ENCODE results near the gene REPIN1. TPM values are rescaled to one million over a fixed set of nuclear protein-coding genes. Genes with fewer than 3 reads are reported as not detected.

The REPIN1 gene
- 10 to 100 TPM; 58.9 to 79.4 (median 76.5) TPM for total RNA-seq
- 49.7 TPM for total RNA-seq (2013)

DNA sequence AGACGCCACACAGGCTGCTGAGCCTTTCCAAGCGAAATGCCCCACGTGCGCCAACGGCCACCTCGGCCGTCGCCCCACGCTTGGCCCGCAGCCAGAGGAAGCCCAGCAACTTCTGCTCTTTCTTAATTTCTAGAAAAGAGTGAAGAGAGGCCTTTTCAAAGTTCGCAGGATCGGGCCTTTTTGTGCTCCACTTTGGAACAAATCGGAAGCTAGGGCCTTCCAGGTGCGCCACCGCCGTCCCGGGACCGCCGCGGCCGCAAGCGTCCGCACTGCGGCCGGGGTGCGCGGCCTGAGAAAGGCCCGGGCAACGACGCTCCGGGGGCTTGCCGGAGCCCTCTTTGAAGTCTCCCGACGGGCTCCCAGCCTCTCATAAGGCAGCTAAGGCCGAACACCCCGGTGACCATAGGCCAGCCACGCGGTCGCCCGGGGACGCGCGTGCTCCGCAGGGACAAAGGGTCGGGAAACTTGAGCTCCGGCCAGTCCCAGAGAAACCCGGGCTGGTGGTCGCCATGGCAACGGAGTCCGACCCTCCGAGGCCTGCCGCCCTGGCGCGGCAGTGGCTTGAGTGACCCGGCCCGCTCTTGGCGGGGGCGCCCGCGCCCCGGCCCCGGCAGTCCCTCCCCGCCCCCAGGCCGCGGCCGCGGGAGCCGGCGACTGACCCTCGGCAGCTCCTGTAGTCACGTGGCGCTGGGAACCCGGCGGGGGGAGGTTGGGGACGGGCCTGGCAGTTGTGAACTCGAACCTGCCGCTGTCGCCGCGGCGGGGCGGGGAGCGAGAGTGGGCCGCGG, at the start of gene REPIN1:
TSS of gene REPIN1 (plus strand) at position 727 of the 788 bp plus-strand sequence. CDS start 890 bp downstream, outside the sequence.
- TF ChIP-seq, protein P1, sequence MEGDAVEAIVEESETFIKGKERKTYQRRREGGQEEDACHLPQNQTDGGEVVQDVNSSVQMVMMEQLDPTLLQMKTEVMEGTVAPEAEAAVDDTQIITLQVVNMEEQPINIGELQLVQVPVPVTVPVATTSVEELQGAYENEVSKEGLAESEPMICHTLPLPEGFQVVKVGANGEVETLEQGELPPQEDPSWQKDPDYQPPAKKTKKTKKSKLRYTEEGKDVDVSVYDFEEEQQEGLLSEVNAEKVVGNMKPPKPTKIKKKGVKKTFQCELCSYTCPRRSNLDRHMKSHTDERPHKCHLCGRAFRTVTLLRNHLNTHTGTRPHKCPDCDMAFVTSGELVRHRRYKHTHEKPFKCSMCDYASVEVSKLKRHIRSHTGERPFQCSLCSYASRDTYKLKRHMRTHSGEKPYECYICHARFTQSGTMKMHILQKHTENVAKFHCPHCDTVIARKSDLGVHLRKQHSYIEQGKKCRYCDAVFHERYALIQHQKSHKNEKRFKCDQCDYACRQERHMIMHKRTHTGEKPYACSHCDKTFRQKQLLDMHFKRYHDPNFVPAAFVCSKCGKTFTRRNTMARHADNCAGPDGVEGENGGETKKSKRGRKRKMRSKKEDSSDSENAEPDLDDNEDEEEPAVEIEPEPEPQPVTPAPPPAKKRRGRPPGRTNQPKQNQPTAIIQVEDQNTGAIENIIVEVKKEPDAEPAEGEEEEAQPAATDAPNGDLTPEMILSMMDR (IDR thresholded peaks at IDR 0.05) = no peak
- ATAC-seq (peak; percentile 72 to 81 (median 76)), DNase-seq (peak; percentile 77 to 85)
- peaks cover 47% of the 10 kb centered on the region for H3K4me1 ChIP-seq (ENCODE audit: control insufficient read depth, insufficient read depth, low read length)
- H3K36me3 Mint-ChIP-seq = no peaks in the 10 kb centered on the region
- peak within 1 kb of the TSS; percentile 87 for H3K27ac ChIP-seq (ENCODE audit: low read length)
- no peaks in the 10 kb centered on the region for H3K9me3 Mint-ChIP-seq
- WGBS (ENCODE audit: insufficient coverage) = under 1% methylated on average over 85 of the region's 85 CpGs
- peak within 1 kb of the TSS; percentile 80 to 85 for H3K27ac Mint-ChIP-seq
- no peaks in the 10 kb centered on the region for H3K9me3 ChIP-seq (ENCODE audit: control insufficient read depth, insufficient read depth, low read length)
- H3K4me3 Mint-ChIP-seq = peak within 1 kb of the TSS; percentile 96
- no peaks in the 10 kb centered on the region for H3K27me3 ChIP-seq (ENCODE audit: control insufficient read depth, insufficient read depth, low read length)
- peaks cover 13 to 35% of the 10 kb centered on the region in 2 donors for H3K4me1 Mint-ChIP-seq
- H3K36me3 ChIP-seq (ENCODE audit: control insufficient read depth, insufficient read depth, low read length) = peaks cover 15% of the 10 kb centered on the region
- no peaks in the 10 kb centered on the region for H3K27me3 Mint-ChIP-seq (ENCODE audit: low read depth in 2 of 2)
- peak within 1 kb of the TSS; percentile 99 for H3K4me3 ChIP-seq (ENCODE audit: low read length)
- intact Hi-C loops (cut with micrococcal nuclease) = loop anchor here (2.0 kb wide), 1 partner anchor 37 kb away; a partner anchor contains a TSS

DNA sequence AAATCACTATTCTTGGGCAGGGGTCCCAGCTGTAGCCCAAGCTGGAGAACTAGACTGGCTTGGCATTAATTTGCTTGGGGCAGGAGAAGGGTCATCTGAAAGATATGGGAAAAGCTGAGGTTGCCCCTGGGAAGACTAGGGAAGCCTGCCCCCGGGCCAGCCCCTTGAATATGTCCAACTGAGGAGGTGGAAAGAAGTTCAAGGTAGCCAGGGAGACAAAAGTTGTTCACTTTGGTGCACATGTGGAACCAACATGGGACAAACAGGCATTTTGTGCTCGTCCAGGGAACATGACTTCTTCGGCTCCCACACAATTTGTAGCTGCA, 46.9 kb upstream of the REPIN1 start:
- Mint-ChIP-seq H3K27me3 (ENCODE audit: low read depth in 2 of 2) (no peaks in the 10 kb centered on the region), H3K36me3 (peaks cover 7% of the 10 kb centered on the region), H3K9me3 (no peaks in the 10 kb centered on the region), H3K4me1 (peaks cover 30 to 34% of the 10 kb centered on the region in 2 donors), H3K4me3 (peak overlapping the region; percentile 96), H3K27ac (peak overlapping the region; percentile 93 to 94)
- intact Hi-C loops (cut with micrococcal nuclease) = no loop called here
- DNase-seq (no peak), ATAC-seq (no peak)
- WGBS (ENCODE audit: insufficient coverage) = 100% methylated on average over 3 of the region's 3 CpGs
- TF ChIP-seq, protein P1 (IDR thresholded peaks at IDR 0.05) = no peak
- H3K4me1 ChIP-seq (ENCODE audit: control insufficient read depth, insufficient read depth, low read length) = peaks cover 25% of the 10 kb centered on the region
- peaks cover 4% of the 10 kb centered on the region for H3K36me3 ChIP-seq (ENCODE audit: control insufficient read depth, insufficient read depth, low read length)
- H3K9me3 ChIP-seq (ENCODE audit: control insufficient read depth, insufficient read depth, low read length) = no peaks in the 10 kb centered on the region
- no peaks in the 10 kb centered on the region for H3K27me3 ChIP-seq (ENCODE audit: control insufficient read depth, insufficient read depth, low read length)
- H3K27ac ChIP-seq (ENCODE audit: low read length) = no peak overlapping the region
- H3K4me3 ChIP-seq (ENCODE audit: low read length) = no peak overlapping the region

DNA sequence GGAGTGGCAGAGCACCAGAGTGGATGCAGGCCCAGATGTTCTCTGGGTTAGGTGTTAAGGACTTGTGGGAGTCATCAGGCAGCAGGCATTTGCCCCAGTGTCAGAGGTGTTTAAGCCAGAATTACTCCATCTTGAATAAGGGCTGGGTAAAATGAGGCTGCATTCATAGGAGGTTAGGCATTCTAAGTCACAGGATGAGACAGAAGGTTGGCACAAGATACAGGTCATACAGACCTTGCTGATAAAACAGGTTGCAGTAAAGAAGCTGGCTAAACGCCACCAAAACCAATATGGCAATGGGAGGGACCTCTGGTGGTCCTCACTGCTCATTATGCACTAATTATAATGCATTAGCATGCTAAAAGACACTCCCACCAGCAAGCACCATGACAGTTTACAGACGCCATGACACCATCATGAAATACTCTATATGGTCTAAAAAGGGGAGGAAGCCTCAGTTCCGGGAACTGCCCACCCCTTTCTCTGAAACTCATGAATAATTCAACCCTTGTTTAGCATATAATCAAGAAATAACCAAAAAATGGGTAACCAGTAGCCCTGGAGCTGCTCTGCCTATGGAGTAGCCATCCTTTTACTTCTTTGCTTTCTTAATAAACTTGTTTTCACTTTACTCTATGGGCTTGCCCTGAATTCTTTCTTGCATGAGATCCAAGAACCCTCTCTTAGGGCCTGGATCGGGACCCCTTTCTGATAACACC, 46.3 kb upstream of the REPIN1 start:
- Mint-ChIP-seq H3K4me1 (peaks cover 30 to 34% of the 10 kb centered on the region in 2 donors), H3K4me3 (peak overlapping the region; percentile 96)
- intact Hi-C loops (cut with micrococcal nuclease) = no loop called here

More for the DNA sequence above, 46.3 kb upstream of the REPIN1 start:
- WGBS (ENCODE audit: insufficient coverage) = 42% methylated on average over 4 of the region's 4 CpGs
- peaks cover 7% of the 10 kb centered on the region for H3K36me3 Mint-ChIP-seq
- peak overlapping the region; percentile 94 for H3K27ac ChIP-seq (ENCODE audit: low read length)
- ATAC-seq (peak; percentile 41 to 46 (median 45)), DNase-seq (peak in 1 of 2 donors; percentile 70)
- H3K36me3 ChIP-seq (ENCODE audit: control insufficient read depth, insufficient read depth, low read length) = peaks cover 10% of the 10 kb centered on the region
- H3K9me3 ChIP-seq (ENCODE audit: control insufficient read depth, insufficient read depth, low read length) = no peaks in the 10 kb centered on the region
- H3K27me3 Mint-ChIP-seq (ENCODE audit: low read depth in 2 of 2) = no peaks in the 10 kb centered on the region
- peaks cover 25% of the 10 kb centered on the region for H3K4me1 ChIP-seq (ENCODE audit: control insufficient read depth, insufficient read depth, low read length)
- peak overlapping the region; percentile 88 for H3K4me3 ChIP-seq (ENCODE audit: low read length)
- no peaks in the 10 kb centered on the region for H3K9me3 Mint-ChIP-seq
- no peaks in the 10 kb centered on the region for H3K27me3 ChIP-seq (ENCODE audit: control insufficient read depth, insufficient read depth, low read length)
- H3K27ac Mint-ChIP-seq = peak overlapping the region; percentile 93 to 94
- TF ChIP-seq, protein P1 (IDR thresholded peaks at IDR 0.05) = no peak

All from natural killer cell (primary cell).